ENCODE results near the gene PANK1.

PANK1 gene

DNA sequence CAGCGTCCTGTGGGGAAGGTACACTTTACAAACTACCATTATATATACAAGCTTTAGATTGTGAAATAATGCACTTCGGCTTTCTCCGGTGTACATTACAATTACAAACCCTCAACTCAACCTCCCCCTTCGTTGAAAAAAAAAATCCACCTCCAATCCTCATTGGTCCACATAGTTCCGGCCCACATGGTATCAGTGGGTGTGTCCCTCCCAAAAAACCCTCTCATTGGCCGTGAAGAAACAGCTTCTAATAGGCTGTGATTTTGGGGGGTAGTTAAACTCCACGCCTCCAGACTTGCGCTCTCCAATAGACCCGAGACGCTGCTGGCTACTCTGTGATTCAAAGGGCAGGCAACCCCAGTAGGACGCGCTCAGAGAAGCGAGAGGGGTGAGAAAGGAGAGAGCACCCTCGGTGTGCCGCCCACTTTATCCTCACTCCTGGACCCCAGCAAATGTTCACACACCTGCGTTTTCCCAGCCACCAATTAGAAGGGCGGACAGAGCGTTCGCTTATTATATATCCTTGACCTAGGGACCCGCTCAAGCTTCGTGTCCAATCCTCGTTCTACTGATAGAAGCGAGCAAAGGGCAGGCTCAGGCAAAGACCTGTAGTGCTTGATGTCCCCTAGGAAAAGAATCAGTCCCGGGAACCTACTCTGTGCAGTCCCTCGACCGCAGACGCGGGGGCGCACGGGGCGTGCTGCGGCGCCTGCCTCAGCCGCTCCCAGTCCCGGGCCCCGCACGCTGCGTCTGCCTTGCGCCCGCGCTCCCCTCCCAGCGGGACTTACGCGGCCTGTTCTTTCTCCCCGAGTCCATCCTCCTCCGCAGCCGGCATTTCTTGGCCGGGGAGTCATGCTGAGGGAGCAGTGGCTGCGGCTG lies 991 bp downstream of the PANK1 start (continued):
- TF ChIP-seq, protein P1, sequence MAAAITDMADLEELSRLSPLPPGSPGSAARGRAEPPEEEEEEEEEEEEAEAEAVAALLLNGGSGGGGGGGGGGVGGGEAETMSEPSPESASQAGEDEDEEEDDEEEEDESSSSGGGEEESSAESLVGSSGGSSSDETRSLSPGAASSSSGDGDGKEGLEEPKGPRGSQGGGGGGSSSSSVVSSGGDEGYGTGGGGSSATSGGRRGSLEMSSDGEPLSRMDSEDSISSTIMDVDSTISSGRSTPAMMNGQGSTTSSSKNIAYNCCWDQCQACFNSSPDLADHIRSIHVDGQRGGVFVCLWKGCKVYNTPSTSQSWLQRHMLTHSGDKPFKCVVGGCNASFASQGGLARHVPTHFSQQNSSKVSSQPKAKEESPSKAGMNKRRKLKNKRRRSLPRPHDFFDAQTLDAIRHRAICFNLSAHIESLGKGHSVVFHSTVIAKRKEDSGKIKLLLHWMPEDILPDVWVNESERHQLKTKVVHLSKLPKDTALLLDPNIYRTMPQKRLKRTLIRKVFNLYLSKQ (tag by site-specific recombination; IDR thresholded peaks at IDR 0.05; ENCODE audit: borderline replicate concordance): no peak
- TF ChIP-seq ZNF600 (tag by site-specific recombination; IDR thresholded peaks at IDR 0.05) (peak; percentile 83), TCF7L2 (IDR thresholded peaks at IDR 0.05; ENCODE audit: borderline replicate concordance, low read depth, low read length) (no peak), ZNF777 (tag by site-specific recombination; IDR thresholded peaks at IDR 0.05; ENCODE audit: borderline replicate concordance) (no peak), ZNF211 (tag by site-specific recombination; IDR thresholded peaks at IDR 0.05; ENCODE audit: low read depth) (no peak), ZBTB1 (tag by site-specific recombination; IDR thresholded peaks at IDR 0.05) (no peak), ZNF354C (tag by site-specific recombination; IDR thresholded peaks at IDR 0.05; ENCODE audit: borderline replicate concordance, low read depth) (no peak), GLI2 (tag by site-specific recombination; IDR thresholded peaks at IDR 0.05; ENCODE audit: borderline replicate concordance, low read depth) (no peak), ZNF558 (tag by site-specific recombination; IDR thresholded peaks at IDR 0.05) (no peak)
- TF ChIP-seq, protein P2, sequence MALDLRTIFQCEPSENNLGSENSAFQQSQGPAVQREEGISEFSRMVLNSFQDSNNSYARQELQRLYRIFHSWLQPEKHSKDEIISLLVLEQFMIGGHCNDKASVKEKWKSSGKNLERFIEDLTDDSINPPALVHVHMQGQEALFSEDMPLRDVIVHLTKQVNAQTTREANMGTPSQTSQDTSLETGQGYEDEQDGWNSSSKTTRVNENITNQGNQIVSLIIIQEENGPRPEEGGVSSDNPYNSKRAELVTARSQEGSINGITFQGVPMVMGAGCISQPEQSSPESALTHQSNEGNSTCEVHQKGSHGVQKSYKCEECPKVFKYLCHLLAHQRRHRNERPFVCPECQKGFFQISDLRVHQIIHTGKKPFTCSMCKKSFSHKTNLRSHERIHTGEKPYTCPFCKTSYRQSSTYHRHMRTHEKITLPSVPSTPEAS (tag by site-specific recombination; IDR thresholded peaks at IDR 0.05): no peak

DNA sequence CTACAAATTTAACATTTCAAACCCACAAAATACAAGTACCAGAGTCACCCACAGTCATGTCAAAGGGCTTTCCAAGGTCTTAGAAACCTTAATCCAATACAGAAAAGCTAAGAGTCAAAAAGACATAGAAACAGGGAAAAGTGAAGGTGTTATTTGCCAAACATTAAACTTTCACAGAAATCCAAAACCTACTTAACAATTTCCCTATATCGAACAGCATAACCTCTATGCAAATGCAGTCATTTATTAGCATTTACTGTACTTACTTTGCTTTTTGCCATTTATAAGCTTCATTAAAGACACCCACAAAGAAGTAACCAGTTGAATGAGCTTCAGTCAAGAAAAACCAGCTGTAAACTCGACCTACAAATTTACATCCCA lies 1.6 kb downstream of the PANK1 start:
- TF ChIP-seq ZNF10 (tag by site-specific recombination; IDR thresholded peaks at IDR 0.05): no peak
- no peak for TF ChIP-seq ZFP41 (tag by site-specific recombination; IDR thresholded peaks at IDR 0.05; ENCODE audit: borderline replicate concordance)
- TF ChIP-seq ZNF701 (tag by site-specific recombination; IDR thresholded peaks at IDR 0.05): no peak
- no peak for TF ChIP-seq ZNF350 (tag by site-specific recombination; IDR thresholded peaks at IDR 0.05)
- no peak for TF ChIP-seq ZNF610 (tag by site-specific recombination; IDR thresholded peaks at IDR 0.05; ENCODE audit: borderline replicate concordance)
- TF ChIP-seq SCRT2 (tag by site-specific recombination; IDR thresholded peaks at IDR 0.05): peak; percentile 8; the same call in 1 of the 2 replicates
- TF ChIP-seq PRDM1 (tag by site-specific recombination; IDR thresholded peaks at IDR 0.05): peak; percentile 74
- no peak for TF ChIP-seq SP3 (tag by site-specific recombination; IDR thresholded peaks at IDR 0.05)
- 0 out of 2 replicates have a peak overlapping the region, but pooled peaks have one; percentile 12 for H3K27ac ChIP-seq (ENCODE audit: extremely low read depth, low read depth, low read length)
- no peaks in the 10 kb centered on the region for H3K9me3 ChIP-seq (ENCODE audit: control insufficient read depth, insufficient read depth, low read depth, low read length)
- peaks cover 9% of the 10 kb centered on the region; the same call in 1 of the 2 replicates for H3K4me1 ChIP-seq (ENCODE audit: control insufficient read depth, insufficient read depth, low read length)
- no peaks in the 10 kb centered on the region for H3K36me3 ChIP-seq (ENCODE audit: control insufficient read depth in 2 of 2, insufficient read depth in 1 of 2, low read length in 2 of 2)
- ChIA-PET POLR2A (interaction anchor here (0.6 to 2.5 kb wide), 17 partner anchors 10 to 250 kb away, joined by 3 to 61 read pairs (median 3); partner anchors contain the start of genes IFIT1 and KIF20B), CTCF (interaction anchor here (0.8 to 1.4 kb wide), 5 partner anchors 11 to 177 kb away, joined by 3 read pairs; no protein-coding TSS in a partner anchor)
- peak overlapping the region; percentile 85 for H3K4me3 ChIP-seq (ENCODE audit: low read depth, low read length)

DNA sequence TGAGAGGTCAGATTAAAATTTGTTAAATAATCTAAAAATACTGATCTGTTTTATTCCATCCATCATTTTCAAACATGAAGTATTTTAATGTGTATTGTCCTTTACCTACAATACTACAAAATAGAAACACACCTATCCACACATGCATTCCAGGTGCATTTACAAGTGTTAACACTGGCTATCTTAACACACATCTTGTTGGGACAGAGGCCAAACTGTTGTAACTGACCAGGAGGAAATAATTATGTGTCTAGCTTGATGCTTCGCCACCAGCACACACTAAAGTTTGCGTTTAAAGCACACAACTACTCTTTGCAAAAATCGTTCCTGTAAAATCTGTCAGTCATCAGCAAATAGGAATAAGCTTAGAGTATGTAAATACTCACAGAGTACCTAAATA lies 2.8 kb downstream of the PANK1 start:
- Histone ChIP-seq H3K36me3 (ENCODE audit: control insufficient read depth in 2 of 2, insufficient read depth in 1 of 2, low read length in 2 of 2) (peaks cover 0 to 3% of the 10 kb centered on the region in 2 experiments; a peak in 1 of 3 replicates), H3K4me3 (ENCODE audit: low read depth, low read length) (no peak overlapping the region), H3K27ac (ENCODE audit: extremely low read depth, low read depth, low read length) (no peak overlapping the region), H3K4me1 (ENCODE audit: control insufficient read depth, insufficient read depth, low read length) (peaks cover 9% of the 10 kb centered on the region; the same call in 1 of the 2 replicates), H3K9me3 (ENCODE audit: control insufficient read depth, insufficient read depth, low read depth, low read length) (no peaks in the 10 kb centered on the region)
- ChIA-PET POLR2A (no interaction called here), CTCF (no interaction called here)
- TF ChIP-seq, protein P3, sequence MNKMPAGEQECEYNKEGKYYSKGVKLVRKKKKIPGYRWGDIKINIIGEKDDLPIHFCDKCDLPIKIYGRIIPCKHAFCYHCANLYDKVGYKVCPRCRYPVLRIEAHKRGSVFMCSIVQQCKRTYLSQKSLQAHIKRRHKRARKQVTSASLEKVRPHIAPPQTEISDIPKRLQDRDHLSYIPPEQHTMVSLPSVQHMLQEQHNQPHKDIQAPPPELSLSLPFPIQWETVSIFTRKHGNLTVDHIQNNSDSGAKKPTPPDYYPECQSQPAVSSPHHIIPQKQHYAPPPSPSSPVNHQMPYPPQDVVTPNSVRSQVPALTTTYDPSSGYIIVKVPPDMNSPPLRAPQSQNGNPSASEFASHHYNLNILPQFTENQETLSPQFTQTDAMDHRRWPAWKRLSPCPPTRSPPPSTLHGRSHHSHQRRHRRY (tag by site-specific recombination; IDR thresholded peaks at IDR 0.05): no peak
- TF ChIP-seq ZNF114 (tag by site-specific recombination; IDR thresholded peaks at IDR 0.05) (no peak), ZNF707 (tag by site-specific recombination; IDR thresholded peaks at IDR 0.05) (no peak), ZNF366 (tag by site-specific recombination; conservative IDR thresholded peaks at IDR 0.05) (no peak), GLIS2 (tag by site-specific recombination; IDR thresholded peaks at IDR 0.05) (no peak), ZNF670 (tag by site-specific recombination; IDR thresholded peaks at IDR 0.05; ENCODE audit: low read depth) (no peak), YY2 (tag by site-specific recombination; IDR thresholded peaks at IDR 0.05) (no peak), ZNF621 (tag by site-specific recombination; IDR thresholded peaks at IDR 0.05) (no peak), ZNF555 (tag by site-specific recombination; conservative IDR thresholded peaks at IDR 0.05) (no peak), ZNF174 (tag by site-specific recombination; IDR thresholded peaks at IDR 0.05) (no peak)
- TF ChIP-seq, protein P4, sequence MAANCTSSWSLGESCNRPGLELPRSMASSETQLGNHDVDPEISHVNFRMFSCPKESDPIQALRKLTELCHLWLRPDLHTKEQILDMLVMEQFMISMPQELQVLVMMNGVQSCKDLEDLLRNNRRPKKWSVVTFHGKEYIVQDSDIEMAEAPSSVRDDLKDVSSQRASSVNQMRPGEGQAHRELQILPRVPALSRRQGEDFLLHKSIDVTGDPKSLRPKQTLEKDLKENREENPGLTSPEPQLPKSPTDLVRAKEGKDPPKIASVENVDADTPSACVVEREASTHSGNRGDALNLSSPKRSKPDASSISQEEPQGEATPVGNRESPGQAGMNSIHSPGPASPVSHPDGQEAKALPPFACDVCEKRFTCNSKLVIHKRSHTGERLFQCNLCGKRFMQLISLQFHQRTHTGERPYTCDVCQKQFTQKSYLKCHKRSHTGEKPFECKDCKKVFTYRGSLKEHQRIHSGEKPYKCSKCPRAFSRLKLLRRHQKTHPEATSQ (tag by site-specific recombination; IDR thresholded peaks at IDR 0.05): no peak

Data from HEK293 (cell line).